Right lobe of liver (tissue), 6 donors: ENCODE results near the gene ILF3. TPM values are rescaled to one million over a fixed set of nuclear protein-coding genes. Genes with fewer than 3 reads are reported as not detected.

Experiments used
- ATAC-seq, 4 donors: fragments of 200-7000 bp; cut with Tn5 transposase; one replicate each; pipeline ENCODE4 v1.9.1; 2020; ENCODE audit warnings: mild to moderate bottlenecking in 4 of 4, moderate library complexity in 4 of 4
- DNase-seq, 3 donors: peaks; one replicate each; pipeline ENCODE4 v3.0.0-alpha.2; 2020
- H3K27ac ChIP-seq, 3 donors: fragments of 200-600 bp; one replicate each; pipeline ENCODE4 v1.8.0; 2022
- H3K27me3 ChIP-seq, 2 donors: fragments of 200-600 bp; one replicate each; pipeline ENCODE4 v1.8.0; 2022
- H3K36me3 ChIP-seq, 4 donors: fragments of 200-600 bp; sonication (generic) in 1 of 4; one replicate each; pipeline versions ENCODE4 v1.5.1 to v1.8.0; 2017 to 2022; ENCODE audit warnings: control low read depth in 1 of 4
- H3K4me1 ChIP-seq, 4 donors: fragments of 200-600 bp; sonication (generic) in 1 of 4; one replicate each; pipeline versions ENCODE4 v1.5.1 to v1.8.0; 2017 to 2022; ENCODE audit warnings: control low read depth in 1 of 4
- H3K4me3 ChIP-seq, 3 donors: fragments of 200-600 bp; one replicate each; pipeline ENCODE4 v1.8.0; 2022
- H3K9me3 ChIP-seq, 4 donors: fragments of 200-600 bp; sonication (generic) in 1 of 4; one replicate each; pipeline versions ENCODE4 v1.5.1 to v1.8.0; 2017 to 2022; ENCODE audit warnings: control low read depth in 1 of 4
- CTCF ChIP-seq, 4 donors: fragments of 200-600 bp in 3 of 4; fragments of 450-650 bp in 1 of 4; IDR thresholded peaks; one replicate each; pipeline versions ENCODE4 v1.5.1 to v1.8.0; 2016 to 2022; ENCODE audit warnings: antibody characterized with exemption in 4 of 4, mild to moderate bottlenecking in 2 of 4
- POLR2A ChIP-seq: fragments of 450-650 bp; IDR thresholded peaks from one replicate; pipeline ENCODE4 v1.6.1; 2017; ENCODE audit warnings: antibody characterized with exemption, mild to moderate bottlenecking
- WGBS: methylation state at CpG from one replicate; pipeline ENCODE4 v1.1.6; 2018; ENCODE audit warnings: low coverage, low lambda C conversion rate; ENCODE audit not compliant: insufficient coverage; ENCODE audit errors: missing lambda C conversion rate; 5-methylcytosine and 5-hydroxymethylcytosine counted together
- intact Hi-C, 2 donors: fragments of 100-400 bp; cut with DNase I; formaldehyde crosslinking; loops; one replicate each; pipeline versions ENCODE4 v1.11.2 to v1.14.1; 2022
- total RNA-seq, 6 experiments: library from RNA; depleted of rRNA in 2 of 6; stranded (reverse); fragments of >200 nt in 2 of 6; fragmentation: NEBNext Ultra II Directional in 3 of 6; extraction: Animal tissue kit (Norgen Biotek cat#: 25700) in 3 of 6; gene quantifications; one replicate each; pipeline versions ENCODE4 v1.1.0 to v1.2.4, GENCODE V29; 2016 to 2023
- donor health status: DM: no; HTN: yes; CAD: no.
- donor health status: DM: no; HTN: no; CAD: no.
- donor health status: DM: no; HTN: no; CAD: no.
- donor health status: DM: no; HTN: yes; CAD: no.
- donor health status: DM: no; HTN: yes; CAD: no.

The ILF3 gene
- total RNA-seq, 6 experiments from 2014 or later: 40.0 to 82.3 (median 54.8) TPM

GRCh38 chr19:10621966-10622365, 32.2 kb upstream of the ILF3 start:
- TF ChIP-seq CTCF (IDR thresholded peaks at IDR 0.05) (no peak), POLR2A (no peak)
- Histone ChIP-seq H3K9me3 (no peaks in the 10 kb centered on the region), H3K27me3 (no peaks in the 10 kb centered on the region), H3K4me1 (peaks cover 0 to 10% (median 0%) of the 10 kb centered on the region in 4 donors), H3K27ac (no peak overlapping the region), H3K36me3 (no peaks in the 10 kb centered on the region), H3K4me3 (no peak overlapping the region)
- ATAC-seq (no peak), DNase-seq (no peak)
- intact Hi-C loops: no loop called here
- WGBS: 93% methylated on average over 6 of the region's 8 CpGs

- WGBS: 55% methylated on average over 4 of the region's 6 CpGs
- ATAC-seq (no peak), DNase-seq (no peak)
- intact Hi-C loops: no loop called here
- H3K36me3 ChIP-seq: no peaks in the 10 kb centered on the region
- TF ChIP-seq POLR2A (no peak), CTCF (IDR thresholded peaks at IDR 0.05) (no peak)
- H3K27me3 ChIP-seq: no peaks in the 10 kb centered on the region
- no peak overlapping the region for H3K4me3 ChIP-seq
- no peak overlapping the region for H3K27ac ChIP-seq
- peaks cover 0 to 10% (median 0%) of the 10 kb centered on the region in 4 donors for H3K4me1 ChIP-seq
- no peaks in the 10 kb centered on the region for H3K9me3 ChIP-seq
Observed at GRCh38 chr19:10624585-10624984, 29.6 kb upstream of the ILF3 start.

GRCh38 chr19:10625003-10625761, 29.0 kb upstream of the ILF3 start, which contains the start of gene SLC44A2:
SLC44A2 (plus strand) TSS chr19:10625553; CDS start chr19:10625634, 81 bp downstream.
- Histone ChIP-seq H3K27me3 (no peaks in the 10 kb centered on the region), H3K4me3 (peak within 1 kb of the TSS; percentile 23 to 49 (median 35)), H3K36me3 (no peaks in the 10 kb centered on the region), H3K9me3 (no peaks in the 10 kb centered on the region), H3K27ac (peak within 1 kb of the TSS in 2 of 3 donors; percentile 21 to 49), H3K4me1 (peaks cover 0 to 10% (median 0%) of the 10 kb centered on the region in 4 donors)
- intact Hi-C loops: no loop called here
- 19% methylated on average over 8 of the region's 53 CpGs for WGBS
- ATAC-seq: peak; percentile 94 to 98 (median 96)
- TF ChIP-seq POLR2A: no peak
- no peak for TF ChIP-seq CTCF (IDR thresholded peaks at IDR 0.05)
- DNase-seq: peak; percentile 72 to 82 (median 79)

GRCh38 chr19:10625762-10626138, 28.4 kb upstream of the ILF3 start:
- 44% methylated on average over 5 of the region's 10 CpGs for WGBS
- no peaks in the 10 kb centered on the region for H3K9me3 ChIP-seq
- ATAC-seq (peak in 2 of 4 donors; percentile 7 to 12), DNase-seq (no peak)
- H3K4me1 ChIP-seq: peaks cover 0 to 10% (median 0%) of the 10 kb centered on the region in 4 donors
- peak overlapping the region in 2 of 3 donors; percentile 21 to 49 for H3K27ac ChIP-seq
- peak overlapping the region; percentile 23 to 49 (median 35) for H3K4me3 ChIP-seq
- no peaks in the 10 kb centered on the region for H3K36me3 ChIP-seq
- TF ChIP-seq POLR2A: no peak
- TF ChIP-seq CTCF (IDR thresholded peaks at IDR 0.05): no peak
- intact Hi-C loops: no loop called here
- no peaks in the 10 kb centered on the region for H3K27me3 ChIP-seq
